Nephron (organoid): ENCODE data around the gene PPEF1.

Experiments
- H3K27ac Mint-ChIP-seq, 3 experiments: 2 replicates each; pipeline ENCODE4 v1.8.0; 2020; ENCODE audit warnings: mixed read lengths in 3 of 3, mild to moderate bottlenecking in 2 of 3, moderate library complexity in 1 of 3
- H3K27me3 Mint-ChIP-seq: 2 replicates; pipeline ENCODE4 v1.8.0; 2021; ENCODE audit warnings: low read depth, mild to moderate bottlenecking, moderate library complexity, mixed read lengths
- H3K36me3 Mint-ChIP-seq: 2 replicates; pipeline ENCODE4 v1.8.0; 2020; ENCODE audit warnings: low read depth, mixed read lengths
- H3K4me1 Mint-ChIP-seq: 2 replicates; pipeline ENCODE4 v1.8.0; 2020; ENCODE audit warnings: mixed read lengths
- H3K4me3 Mint-ChIP-seq, 3 experiments: 2 replicates each; pipeline ENCODE4 v1.8.0; 2020; ENCODE audit warnings: mild to moderate bottlenecking in 3 of 3, mixed read lengths in 3 of 3, moderate library complexity in 2 of 3
- H3K9me3 Mint-ChIP-seq: 2 replicates; pipeline ENCODE4 v1.8.0; 2020; ENCODE audit warnings: mixed read lengths
- TF ChIP-seq, protein P1 (sequence below), 3 experiments: fragments of 200-600 bp; sonication (generic); IDR thresholded peaks; one replicate each; pipeline ENCODE4 v1.5.0; 2021; ENCODE audit warnings: antibody characterized with exemption in 3 of 3; ENCODE audit not compliant: unreplicated experiment in 3 of 3

PPEF1 gene

DNA sequence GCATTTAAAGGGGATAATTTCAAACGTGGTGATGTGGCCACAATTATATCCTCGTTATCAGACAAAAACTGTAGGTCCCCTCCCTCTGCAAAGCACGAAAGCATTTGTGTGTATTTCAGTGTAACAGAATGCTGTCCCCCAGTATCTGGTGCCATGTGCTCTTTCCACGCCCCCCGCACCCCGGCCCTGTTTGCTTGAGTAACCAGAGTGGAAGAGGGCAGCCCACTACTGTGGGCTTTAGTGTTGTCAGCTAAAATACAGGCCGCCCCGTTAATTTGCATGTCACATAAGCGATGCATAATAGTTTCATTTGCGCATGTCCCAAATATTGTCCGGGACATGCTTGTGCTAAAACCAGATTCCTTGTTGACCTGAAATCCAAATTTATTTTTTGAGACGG is 166.4 kb downstream of the PPEF1 start:
- peaks cover 18% of the 10 kb centered on the region for H3K9me3 Mint-ChIP-seq
- TF ChIP-seq, protein P1, sequence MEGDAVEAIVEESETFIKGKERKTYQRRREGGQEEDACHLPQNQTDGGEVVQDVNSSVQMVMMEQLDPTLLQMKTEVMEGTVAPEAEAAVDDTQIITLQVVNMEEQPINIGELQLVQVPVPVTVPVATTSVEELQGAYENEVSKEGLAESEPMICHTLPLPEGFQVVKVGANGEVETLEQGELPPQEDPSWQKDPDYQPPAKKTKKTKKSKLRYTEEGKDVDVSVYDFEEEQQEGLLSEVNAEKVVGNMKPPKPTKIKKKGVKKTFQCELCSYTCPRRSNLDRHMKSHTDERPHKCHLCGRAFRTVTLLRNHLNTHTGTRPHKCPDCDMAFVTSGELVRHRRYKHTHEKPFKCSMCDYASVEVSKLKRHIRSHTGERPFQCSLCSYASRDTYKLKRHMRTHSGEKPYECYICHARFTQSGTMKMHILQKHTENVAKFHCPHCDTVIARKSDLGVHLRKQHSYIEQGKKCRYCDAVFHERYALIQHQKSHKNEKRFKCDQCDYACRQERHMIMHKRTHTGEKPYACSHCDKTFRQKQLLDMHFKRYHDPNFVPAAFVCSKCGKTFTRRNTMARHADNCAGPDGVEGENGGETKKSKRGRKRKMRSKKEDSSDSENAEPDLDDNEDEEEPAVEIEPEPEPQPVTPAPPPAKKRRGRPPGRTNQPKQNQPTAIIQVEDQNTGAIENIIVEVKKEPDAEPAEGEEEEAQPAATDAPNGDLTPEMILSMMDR (IDR thresholded peaks at IDR 0.05; ENCODE audit: unreplicated experiment in 3 of 3), result no peak
- peaks cover 15% of the 10 kb centered on the region for H3K4me1 Mint-ChIP-seq
- H3K4me3 Mint-ChIP-seq, result no peak overlapping the region
- no peaks in the 10 kb centered on the region for H3K36me3 Mint-ChIP-seq
- H3K27ac Mint-ChIP-seq, result no peak overlapping the region
- peaks cover 17% of the 10 kb centered on the region for H3K27me3 Mint-ChIP-seq

DNA sequence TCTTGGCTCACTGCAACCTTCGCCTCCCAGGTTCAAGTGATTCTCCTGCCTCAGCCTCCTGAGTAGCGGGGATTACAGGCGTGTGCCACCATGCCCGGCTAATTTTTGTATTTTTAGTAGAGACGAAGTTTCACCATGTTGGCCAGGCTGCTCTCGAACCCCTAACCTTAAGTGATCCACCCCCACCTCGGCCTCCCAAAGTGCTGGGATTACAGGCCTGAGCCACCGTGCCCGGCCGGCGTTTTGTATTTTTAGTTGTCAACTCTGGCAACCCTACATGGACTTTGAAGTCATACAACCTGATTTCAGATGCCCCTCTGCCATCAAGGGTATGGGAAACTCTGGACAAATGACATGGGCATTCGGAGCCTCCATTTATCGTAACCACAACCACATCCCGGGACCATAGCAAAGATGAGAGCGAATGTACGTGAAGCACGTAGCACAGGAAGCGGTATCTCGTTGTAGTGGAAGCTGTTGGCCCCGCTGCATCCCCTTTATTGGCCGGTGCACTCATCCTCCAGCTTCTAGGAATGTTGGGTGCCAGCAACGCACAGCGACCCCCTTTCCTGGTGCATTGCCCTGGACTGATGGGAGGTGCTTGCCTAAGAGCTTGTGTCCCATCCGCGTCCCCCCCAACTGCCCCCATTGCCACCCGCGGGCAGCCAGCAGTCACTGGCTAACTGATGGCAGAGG is 167.3 kb downstream of the PPEF1 start:
- no peak overlapping the region for H3K4me3 Mint-ChIP-seq

DNA sequence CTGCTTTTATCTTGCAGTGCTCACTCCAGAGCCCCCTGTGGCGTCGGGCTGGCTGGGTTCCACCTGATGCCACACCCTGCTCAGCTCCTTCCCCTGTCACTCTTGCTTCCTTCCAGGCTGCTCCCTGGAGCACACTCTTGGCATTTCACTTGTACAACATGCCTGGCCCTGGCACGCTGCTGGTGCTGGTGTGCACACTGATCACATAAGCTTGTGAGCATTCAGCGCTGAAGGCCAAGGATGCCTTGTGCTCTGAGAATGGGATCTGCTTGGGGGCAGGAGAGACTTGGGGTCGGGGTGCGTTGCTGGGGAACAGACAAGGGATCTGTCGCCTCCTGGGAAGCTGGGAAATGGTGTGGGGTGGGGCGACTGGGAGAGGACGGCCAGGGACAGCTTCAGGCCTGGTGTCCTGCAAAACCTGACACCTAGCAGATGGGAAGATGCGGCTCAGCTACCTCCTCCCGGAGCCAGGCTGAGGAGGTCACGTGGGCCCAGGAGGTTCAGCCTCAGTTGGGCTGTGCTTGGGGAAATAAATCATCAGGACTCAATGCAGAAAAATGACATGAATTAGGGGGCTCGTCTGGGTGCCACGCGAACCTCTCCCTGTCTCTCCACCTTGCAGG is 167.9 kb downstream of the PPEF1 start:
- H3K4me1 Mint-ChIP-seq, result peaks cover 15% of the 10 kb centered on the region
- H3K9me3 Mint-ChIP-seq, result peaks cover 16% of the 10 kb centered on the region
- no peaks in the 10 kb centered on the region for H3K36me3 Mint-ChIP-seq
- H3K27ac Mint-ChIP-seq, result peak overlapping the region in 1 of 3 experiments; percentile 49
- TF ChIP-seq, protein P1 (IDR thresholded peaks at IDR 0.05; ENCODE audit: unreplicated experiment in 3 of 3), result no peak
- H3K27me3 Mint-ChIP-seq, result peaks cover 17% of the 10 kb centered on the region
- no peak overlapping the region for H3K4me3 Mint-ChIP-seq

More for the DNA sequence above, 167.3 kb downstream of the PPEF1 start:
- Mint-ChIP-seq H3K27me3 (peaks cover 17% of the 10 kb centered on the region), H3K4me1 (peaks cover 15% of the 10 kb centered on the region), H3K27ac (peak overlapping the region in 1 of 3 experiments; percentile 49), H3K9me3 (peaks cover 18% of the 10 kb centered on the region), H3K36me3 (no peaks in the 10 kb centered on the region)
- TF ChIP-seq, protein P1 (IDR thresholded peaks at IDR 0.05; ENCODE audit: unreplicated experiment in 3 of 3), result no peak

DNA sequence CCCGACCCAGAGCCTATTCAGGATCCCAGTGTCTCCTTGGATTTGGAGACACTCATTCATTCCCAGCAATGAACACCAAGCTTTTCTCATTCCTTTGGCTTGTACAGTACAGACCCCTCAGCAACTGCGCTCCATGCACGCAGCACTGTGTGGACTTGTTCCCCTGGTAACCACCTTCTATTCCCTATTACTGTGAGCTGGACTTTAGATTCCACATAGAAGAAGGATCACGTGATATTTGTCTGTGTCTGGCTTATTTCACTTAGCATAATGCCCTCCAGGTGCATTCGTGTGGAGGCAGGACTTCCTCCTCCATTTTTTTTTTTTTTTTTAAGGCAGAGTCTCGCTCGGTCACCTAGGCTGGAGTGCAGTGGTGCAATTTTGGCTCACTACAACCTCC is 170.0 kb downstream of the PPEF1 start:
- TF ChIP-seq, protein P1 (IDR thresholded peaks at IDR 0.05; ENCODE audit: unreplicated experiment in 3 of 3), result no peak
- Mint-ChIP-seq H3K27me3 (peaks cover 17% of the 10 kb centered on the region), H3K27ac (peak overlapping the region in 1 of 3 experiments; percentile 33), H3K9me3 (peaks cover 9% of the 10 kb centered on the region), H3K4me3 (no peak overlapping the region), H3K36me3 (no peaks in the 10 kb centered on the region), H3K4me1 (peaks cover 9% of the 10 kb centered on the region)
